ENCODE data around the gene ENTPD2.
"Not testable (repeated sequence)": the region's sequence is repeated elsewhere in the genome, so short reads cannot be mapped to it uniquely, and the experiment has no call there.

ENTPD2 gene

GRCh38 chr9:137008312-137008711 is 45.5 kb downstream of the ENTPD2 start:
- Histone ChIP-seq H3K36me3 (ENCODE audit: control insufficient read depth in 1 of 2, insufficient read depth in 2 of 2, low read length in 2 of 2) (peaks cover 0 to 4% of the 10 kb centered on the region in 2 donors), H3K27ac (ENCODE audit: low read depth, low read length) (no peak overlapping the region)

DNA sequence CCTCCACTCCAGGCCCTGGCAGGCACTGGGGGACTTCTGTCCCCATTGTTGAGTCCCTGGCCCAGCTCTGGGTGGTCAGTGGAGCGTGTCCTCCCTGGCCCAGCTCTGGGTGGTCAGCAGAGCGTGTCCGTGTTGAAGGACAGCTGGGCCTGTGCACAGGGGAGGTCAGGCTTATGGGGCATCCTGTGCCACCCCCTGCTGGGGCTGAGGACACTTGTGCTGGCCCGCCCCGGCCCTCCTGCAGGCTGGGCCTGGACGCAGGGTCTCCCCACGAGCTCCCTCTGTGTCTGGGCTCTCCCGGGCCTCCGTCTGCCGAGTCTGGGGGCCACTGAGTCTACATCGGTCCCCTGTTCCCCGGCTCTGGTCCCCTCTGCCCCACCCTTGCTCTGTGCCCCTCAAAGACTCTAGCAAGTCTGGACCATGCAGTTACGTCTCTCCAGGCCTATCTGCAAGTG is 46.0 kb downstream of the ENTPD2 start:
- Histone ChIP-seq H3K9ac (ENCODE audit: low read depth in 1 of 2, low read length in 2 of 2) (no peak overlapping the region), H3K4me3 (ENCODE audit: low read depth in 1 of 2, low read length in 2 of 2) (no peak overlapping the region), H3K27ac (ENCODE audit: low read depth, low read length) (no peak overlapping the region)

More at GRCh38 chr9:137008312-137008711, 45.5 kb downstream of the ENTPD2 start:
- H3K4me1 ChIP-seq (ENCODE audit: control insufficient read depth in 1 of 2, insufficient read depth in 2 of 2, low read length in 2 of 2), result no peaks in the 10 kb centered on the region
- H3K9ac ChIP-seq (ENCODE audit: low read depth in 1 of 2, low read length in 2 of 2), result no peak overlapping the region
- no peaks in the 10 kb centered on the region for H3K9me3 ChIP-seq (ENCODE audit: control insufficient read depth in 1 of 2, low read length in 2 of 2)
- no peaks in the 10 kb centered on the region for H3K27me3 ChIP-seq (ENCODE audit: control insufficient read depth in 1 of 2, insufficient read depth in 2 of 2, low read length in 2 of 2)
- no peak overlapping the region for H3K4me3 ChIP-seq (ENCODE audit: low read depth in 1 of 2, low read length in 2 of 2)

DNA sequence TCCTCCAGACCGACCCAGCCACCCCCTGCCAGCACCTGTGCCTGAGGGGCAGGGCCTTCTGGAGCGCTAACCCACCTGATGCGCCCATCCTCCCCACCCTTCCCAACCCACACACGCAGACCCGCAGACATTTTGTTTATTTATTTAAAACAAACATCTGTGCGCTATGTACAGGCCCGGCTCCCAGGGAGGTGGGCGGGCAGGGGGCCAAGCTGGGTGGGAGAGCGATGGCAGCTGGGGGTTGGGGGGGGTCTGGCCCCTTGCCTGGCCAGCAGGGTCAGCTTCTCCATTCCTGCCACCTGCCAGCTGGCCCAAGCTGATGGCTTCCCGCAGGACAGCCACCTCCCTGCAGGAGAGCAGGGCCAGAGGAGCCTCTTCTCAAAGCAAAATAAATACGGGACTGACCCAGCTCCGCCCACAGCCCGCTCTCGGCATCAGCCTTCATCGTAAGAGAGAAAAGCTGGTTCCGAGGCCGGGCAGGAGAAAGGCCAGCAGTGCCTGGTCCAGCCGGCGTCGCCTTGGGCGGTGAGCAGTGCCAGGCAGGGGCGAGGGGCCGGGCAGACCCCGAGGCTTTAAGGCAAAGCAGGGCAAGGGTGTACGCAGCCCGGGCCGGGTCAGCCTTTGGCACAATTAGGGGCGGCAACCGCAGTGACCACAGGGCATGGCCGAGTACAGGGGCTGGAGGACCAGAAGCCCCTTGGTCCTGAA is 46.6 kb downstream of the ENTPD2 start:
- Histone ChIP-seq H3K27me3 (ENCODE audit: control insufficient read depth in 1 of 2, insufficient read depth in 2 of 2, low read length in 2 of 2) (no peaks in the 10 kb centered on the region), H3K36me3 (ENCODE audit: control insufficient read depth in 1 of 2, insufficient read depth in 2 of 2, low read length in 2 of 2) (peaks cover 0 to 4% of the 10 kb centered on the region in 2 donors), H3K27ac (ENCODE audit: low read depth, low read length) (no peak overlapping the region), H3K4me3 (ENCODE audit: low read depth in 1 of 2, low read length in 2 of 2) (no peak overlapping the region), H3K9ac (ENCODE audit: low read depth in 1 of 2, low read length in 2 of 2) (no peak overlapping the region), H3K9me3 (ENCODE audit: control insufficient read depth in 1 of 2, low read length in 2 of 2) (no peaks in the 10 kb centered on the region), H3K4me1 (ENCODE audit: control insufficient read depth in 1 of 2, insufficient read depth in 2 of 2, low read length in 2 of 2) (no peaks in the 10 kb centered on the region)

More for the DNA sequence above, 46.0 kb downstream of the ENTPD2 start:
- Histone ChIP-seq H3K4me1 (ENCODE audit: control insufficient read depth in 1 of 2, insufficient read depth in 2 of 2, low read length in 2 of 2) (no peaks in the 10 kb centered on the region), H3K27me3 (ENCODE audit: control insufficient read depth in 1 of 2, insufficient read depth in 2 of 2, low read length in 2 of 2) (no peaks in the 10 kb centered on the region), H3K9me3 (ENCODE audit: control insufficient read depth in 1 of 2, low read length in 2 of 2) (no peaks in the 10 kb centered on the region), H3K36me3 (ENCODE audit: control insufficient read depth in 1 of 2, insufficient read depth in 2 of 2, low read length in 2 of 2) (peaks cover 0 to 4% of the 10 kb centered on the region in 2 donors)

DNA sequence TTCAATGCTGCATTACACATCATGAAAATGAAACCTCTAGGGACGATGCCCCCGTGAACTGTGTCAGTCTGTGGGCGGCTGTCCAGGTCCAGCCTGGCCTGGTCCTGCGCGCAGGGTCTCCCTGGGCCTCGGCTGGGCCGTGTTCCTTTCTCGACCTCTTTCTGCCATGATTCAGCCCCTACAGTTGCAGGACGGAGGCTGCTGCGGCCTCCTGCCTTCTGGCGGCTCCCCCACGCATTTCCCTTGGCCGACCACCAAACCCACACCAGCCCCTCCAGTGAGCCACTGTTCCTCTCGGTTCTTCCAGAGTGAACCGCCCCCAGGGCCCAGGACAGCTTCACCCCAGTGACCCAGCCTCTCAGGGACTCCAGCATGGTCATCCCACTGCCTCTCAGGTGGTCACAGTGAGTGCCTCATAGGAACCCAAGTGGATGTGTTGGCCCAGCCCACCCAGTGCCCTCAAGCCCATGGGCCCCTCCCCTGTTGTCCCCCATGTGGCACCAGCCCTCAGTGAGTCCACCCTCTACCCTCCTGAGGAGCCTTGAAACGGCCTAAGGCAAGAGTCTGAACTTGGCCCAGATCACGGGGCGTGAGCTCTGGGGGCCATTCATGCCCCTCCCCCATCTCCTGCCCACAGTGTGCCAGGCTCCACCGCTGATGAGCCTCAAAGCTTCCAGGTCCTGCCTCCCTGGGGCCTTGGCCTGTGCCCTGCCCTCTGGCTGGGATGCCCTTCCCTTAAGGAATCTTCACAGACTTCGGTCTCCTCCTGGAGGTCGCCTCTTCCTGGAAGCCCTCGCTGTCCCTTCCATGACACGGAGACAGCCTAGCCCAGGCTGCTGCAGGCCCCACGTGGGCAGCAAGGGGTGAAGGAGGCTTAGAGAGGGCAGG is 47.5 kb downstream of the ENTPD2 start:
- H3K4me3 ChIP-seq (ENCODE audit: low read depth in 1 of 2, low read length in 2 of 2), result no peak overlapping the region
- no peaks in the 10 kb centered on the region for H3K9me3 ChIP-seq (ENCODE audit: control insufficient read depth in 1 of 2, low read length in 2 of 2)
- no peaks in the 10 kb centered on the region for H3K4me1 ChIP-seq (ENCODE audit: control insufficient read depth in 1 of 2, insufficient read depth in 2 of 2, low read length in 2 of 2)
- peaks cover 0 to 4% of the 10 kb centered on the region in 2 donors for H3K36me3 ChIP-seq (ENCODE audit: control insufficient read depth in 1 of 2, insufficient read depth in 2 of 2, low read length in 2 of 2)
- no peaks in the 10 kb centered on the region for H3K27me3 ChIP-seq (ENCODE audit: control insufficient read depth in 1 of 2, insufficient read depth in 2 of 2, low read length in 2 of 2)
- no peak overlapping the region for H3K9ac ChIP-seq (ENCODE audit: low read depth in 1 of 2, low read length in 2 of 2)
- H3K27ac ChIP-seq (ENCODE audit: low read depth, low read length), result no peak overlapping the region

- H3K27me3 ChIP-seq (ENCODE audit: control insufficient read depth in 1 of 2, insufficient read depth in 2 of 2, low read length in 2 of 2); H3K27ac ChIP-seq (ENCODE audit: low read depth, low read length); H3K36me3 ChIP-seq (ENCODE audit: control insufficient read depth in 1 of 2, insufficient read depth in 2 of 2, low read length in 2 of 2); H3K9ac ChIP-seq (ENCODE audit: low read depth in 1 of 2, low read length in 2 of 2); H3K4me1 ChIP-seq (ENCODE audit: control insufficient read depth in 1 of 2, insufficient read depth in 2 of 2, low read length in 2 of 2); H3K4me3 ChIP-seq (ENCODE audit: low read depth in 1 of 2, low read length in 2 of 2); H3K9me3 ChIP-seq (ENCODE audit: control insufficient read depth in 1 of 2, low read length in 2 of 2): not testable (repeated sequence)
Observed at GRCh38 chr9:137004285-137004684, 49.6 kb downstream of the ENTPD2 start.

- H3K9me3 ChIP-seq (ENCODE audit: control insufficient read depth in 1 of 2, low read length in 2 of 2), result no peaks in the 10 kb centered on the region
- peaks cover under 1 to 1% of the 10 kb centered on the region in 2 donors for H3K4me1 ChIP-seq (ENCODE audit: control insufficient read depth in 1 of 2, insufficient read depth in 2 of 2, low read length in 2 of 2)
- no peak overlapping the region for H3K4me3 ChIP-seq (ENCODE audit: low read depth in 1 of 2, low read length in 2 of 2)
- H3K27ac ChIP-seq (ENCODE audit: low read depth, low read length), result no peak overlapping the region
- H3K36me3 ChIP-seq (ENCODE audit: control insufficient read depth in 1 of 2, insufficient read depth in 2 of 2, low read length in 2 of 2), result no peaks in the 10 kb centered on the region
- peaks cover 0 to under 1% of the 10 kb centered on the region in 2 donors for H3K27me3 ChIP-seq (ENCODE audit: control insufficient read depth in 1 of 2, insufficient read depth in 2 of 2, low read length in 2 of 2)
- H3K9ac ChIP-seq (ENCODE audit: low read depth in 1 of 2, low read length in 2 of 2), result no peak overlapping the region
Observed at GRCh38 chr9:137002646-137003041, 51.2 kb downstream of the ENTPD2 start.

DNA sequence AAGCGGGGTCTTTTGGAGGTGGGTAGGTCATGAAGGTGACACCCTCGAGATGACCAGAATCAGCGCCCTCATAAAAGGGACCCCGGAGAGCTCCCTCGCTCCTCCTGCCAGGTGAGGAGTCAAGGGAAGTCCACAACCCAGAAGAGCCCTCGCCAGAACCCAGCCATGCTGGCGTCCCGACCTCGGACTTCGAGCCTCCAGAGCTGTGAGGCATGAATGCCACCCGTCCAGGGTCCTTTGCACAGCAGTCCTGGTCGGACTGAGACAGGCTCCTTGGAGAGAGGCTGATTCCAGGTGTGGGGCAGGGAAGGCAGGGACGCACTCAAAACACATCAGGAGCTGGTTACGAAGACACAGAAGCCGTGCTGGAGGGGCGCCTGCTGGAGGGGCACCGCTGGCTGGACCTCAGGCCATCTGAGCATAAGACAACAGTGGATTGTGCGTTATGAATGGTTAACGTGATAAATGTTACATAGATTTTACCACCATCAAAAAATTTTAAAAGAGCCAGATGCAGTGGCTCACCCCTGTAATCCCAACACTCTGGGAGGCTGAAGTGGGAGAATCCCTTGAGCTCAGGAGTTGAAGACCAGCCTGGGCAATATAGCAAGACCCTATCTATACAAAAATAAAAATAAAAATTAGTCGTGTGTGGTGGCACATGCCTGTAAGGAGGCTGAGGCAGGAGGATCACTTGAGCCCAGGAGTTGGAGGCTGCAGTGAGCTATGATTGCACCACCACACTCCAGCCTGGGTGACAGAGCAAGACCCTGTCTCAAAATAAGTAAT is 51.8 kb downstream of the ENTPD2 start:
- no peak overlapping the region for H3K27ac ChIP-seq (ENCODE audit: low read depth, low read length)
- no peak overlapping the region for H3K9ac ChIP-seq (ENCODE audit: low read depth in 1 of 2, low read length in 2 of 2)
- H3K9me3 ChIP-seq (ENCODE audit: control insufficient read depth in 1 of 2, low read length in 2 of 2), result no peaks in the 10 kb centered on the region
- H3K36me3 ChIP-seq (ENCODE audit: control insufficient read depth in 1 of 2, insufficient read depth in 2 of 2, low read length in 2 of 2), result no peaks in the 10 kb centered on the region
- H3K4me1 ChIP-seq (ENCODE audit: control insufficient read depth in 1 of 2, insufficient read depth in 2 of 2, low read length in 2 of 2), result peaks cover 7% of the 10 kb centered on the region in 2 donors
- H3K4me3 ChIP-seq (ENCODE audit: low read depth in 1 of 2, low read length in 2 of 2), result no peak overlapping the region
- H3K27me3 ChIP-seq (ENCODE audit: control insufficient read depth in 1 of 2, insufficient read depth in 2 of 2, low read length in 2 of 2), result peaks cover 0 to 5% of the 10 kb centered on the region in 2 donors

- peak overlapping the region in 1 of 2 donors; percentile 32 for H3K4me3 ChIP-seq (ENCODE audit: low read depth in 1 of 2, low read length in 2 of 2)
- H3K9me3 ChIP-seq (ENCODE audit: control insufficient read depth in 1 of 2, low read length in 2 of 2), result no peaks in the 10 kb centered on the region
- H3K9ac ChIP-seq (ENCODE audit: low read depth in 1 of 2, low read length in 2 of 2), result peak overlapping the region in 1 of 2 donors; percentile 19
- peaks cover 20 to 22% of the 10 kb centered on the region in 2 donors for H3K4me1 ChIP-seq (ENCODE audit: control insufficient read depth in 1 of 2, insufficient read depth in 2 of 2, low read length in 2 of 2)
- no peaks in the 10 kb centered on the region for H3K36me3 ChIP-seq (ENCODE audit: control insufficient read depth in 1 of 2, insufficient read depth in 2 of 2, low read length in 2 of 2)
- H3K27ac ChIP-seq (ENCODE audit: low read depth, low read length), result peak overlapping the region; percentile 56
- H3K27me3 ChIP-seq (ENCODE audit: control insufficient read depth in 1 of 2, insufficient read depth in 2 of 2, low read length in 2 of 2), result peaks cover 0 to 12% of the 10 kb centered on the region in 2 donors
Observed at GRCh38 chr9:137000177-137000930, 53.5 kb downstream of the ENTPD2 start.

Measured in duodenal mucosa (tissue), 2 donors.